Activated CD8-positive, alpha-beta memory T cell treated with anti-CD3 and anti-CD28 coated beads, Interleukin-2, amount 50 U/mL, for 24 hours (primary cell): ENCODE data around the gene FAF1.
"Not testable (repeated sequence)": the region's sequence is repeated elsewhere in the genome, so short reads cannot be mapped to it uniquely, and the experiment has no call there.

Experiments used
- DNase-seq: peaks from one replicate; pipeline ENCODE4 v3.0.0-alpha.2; 2020; ENCODE audit errors: extremely low read depth

FAF1 gene

DNA sequence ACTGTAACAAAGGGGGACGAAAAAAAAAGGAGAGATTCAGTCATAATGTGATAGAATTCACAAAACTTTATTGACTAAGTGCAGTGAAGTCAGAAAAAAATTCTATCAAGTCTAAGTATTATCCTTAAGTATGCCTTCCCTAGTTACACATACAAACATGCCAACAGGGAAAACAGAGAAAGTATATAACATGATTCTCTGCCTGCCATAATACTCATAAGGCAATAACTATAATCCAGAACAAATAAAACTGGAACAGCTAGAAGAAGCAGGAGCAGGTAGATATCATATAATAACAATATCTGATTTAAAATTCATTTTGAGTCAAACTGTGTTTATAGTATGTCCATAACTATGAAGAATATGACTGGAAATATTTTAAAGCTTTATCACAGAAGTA, 184.3 kb downstream of the FAF1 start:
- no peak for DNase-seq

DNA sequence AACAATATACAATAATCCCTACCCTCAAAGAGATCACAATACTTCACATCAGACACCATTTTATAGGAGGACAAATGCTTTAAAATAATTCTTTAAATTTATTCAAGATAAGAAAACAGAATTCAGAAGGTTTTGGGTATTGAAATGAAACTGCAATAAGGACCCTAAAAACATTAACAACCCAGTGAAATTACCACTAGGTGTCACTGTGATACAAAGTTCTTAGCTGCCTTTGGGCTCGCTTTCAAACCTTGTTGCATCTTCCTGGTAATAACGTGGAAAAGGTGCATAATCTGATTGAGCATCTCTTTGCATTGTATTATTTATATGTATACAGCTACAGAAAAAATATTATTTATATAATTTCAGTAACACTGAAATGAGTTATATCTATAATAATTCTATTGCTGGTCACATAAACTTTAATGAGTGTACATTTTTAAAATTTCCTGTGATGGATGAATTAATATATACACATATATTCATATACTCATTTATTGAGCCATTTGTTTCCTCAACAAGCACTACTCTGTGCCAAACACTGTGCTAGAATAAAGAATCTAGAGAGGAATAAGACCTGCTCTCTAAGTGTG, 185.2 kb downstream of the FAF1 start:
- DNase-seq = no peak

DNA sequence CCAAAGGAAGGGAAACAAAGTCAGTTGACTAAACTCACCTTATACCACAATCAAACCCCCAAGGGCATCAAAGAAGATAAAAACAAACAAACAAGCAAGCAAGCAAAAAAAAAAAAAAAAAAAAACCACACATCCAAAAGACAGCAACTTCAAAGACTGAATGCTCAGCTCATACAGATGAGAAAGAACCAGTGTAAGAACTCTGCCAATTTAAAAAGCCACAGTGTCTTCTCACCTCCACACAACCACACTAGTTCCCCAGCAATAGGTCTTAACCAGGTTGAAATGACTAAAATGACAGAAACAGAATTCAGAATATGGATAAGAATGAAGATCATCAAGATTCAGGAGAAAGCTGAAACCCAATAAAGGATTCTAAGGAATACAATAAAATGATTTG, 193.4 kb downstream of the FAF1 start:
- DNase-seq = no peak

DNA sequence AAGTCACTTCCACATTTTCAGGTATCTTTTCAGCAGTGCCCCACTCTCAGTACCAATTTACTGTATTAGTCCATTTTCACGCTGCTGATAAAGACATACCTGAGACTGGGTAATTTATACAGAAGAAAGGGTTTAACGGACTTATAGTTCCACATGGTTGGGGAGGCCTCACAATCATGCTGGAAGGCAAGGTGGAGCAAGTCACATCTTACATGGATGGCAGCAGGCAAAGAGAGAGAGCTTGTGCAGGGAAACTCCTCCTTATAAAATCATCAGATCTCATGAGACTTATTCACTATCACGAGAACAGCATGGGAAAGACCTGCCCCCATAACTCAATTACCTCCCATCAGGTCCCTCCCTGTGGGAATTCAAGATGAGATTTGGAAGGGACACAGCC, 203.5 kb downstream of the FAF1 start:
- DNase-seq = not testable (repeated sequence)

DNA sequence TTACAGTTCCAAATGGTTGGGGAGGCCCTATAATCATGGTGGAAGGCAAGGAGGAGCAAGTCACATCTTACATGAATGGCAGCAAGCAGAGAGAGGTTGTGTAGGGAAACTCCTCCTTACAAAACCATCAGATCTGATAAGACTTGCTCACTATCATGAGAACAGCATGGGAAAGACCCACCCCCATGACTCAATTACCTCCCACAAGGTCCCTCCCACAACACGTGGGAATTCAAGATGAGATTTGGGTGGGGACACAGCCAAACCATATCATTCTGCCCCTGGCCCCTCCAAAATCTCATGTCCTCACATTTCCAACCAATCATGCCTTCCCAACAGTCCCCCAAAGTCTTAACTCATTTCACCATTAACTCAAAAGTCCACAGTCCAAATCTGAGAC, 205.3 kb downstream of the FAF1 start:
- not testable (repeated sequence) for DNase-seq

DNA sequence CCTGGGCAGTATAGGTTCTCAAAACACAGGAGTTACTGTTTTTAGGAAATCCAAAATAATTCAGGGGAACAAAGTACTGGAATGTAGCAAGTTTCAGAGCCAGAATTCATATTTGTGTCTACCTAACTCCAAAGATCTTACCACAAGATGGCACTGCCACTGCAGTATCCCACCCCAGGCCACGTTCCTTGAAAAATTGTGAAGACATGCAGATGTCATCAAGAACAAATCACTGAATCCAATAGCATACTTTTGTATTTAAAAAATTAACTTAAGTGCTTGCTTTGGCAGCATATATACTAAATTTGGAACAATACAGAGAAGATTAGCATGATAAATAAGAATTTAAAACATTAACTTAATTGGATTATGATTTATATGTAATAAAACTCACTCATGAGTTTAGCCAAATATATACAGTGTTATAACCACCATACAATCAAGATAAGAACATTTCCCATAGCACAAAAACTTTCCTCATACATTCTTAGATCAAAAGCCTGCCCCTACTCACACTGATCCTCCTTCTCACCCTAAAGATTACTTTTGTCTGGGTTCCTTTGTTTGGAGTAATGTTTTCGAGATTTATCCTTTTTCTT, 209.9 kb downstream of the FAF1 start:
- no peak for DNase-seq

DNA sequence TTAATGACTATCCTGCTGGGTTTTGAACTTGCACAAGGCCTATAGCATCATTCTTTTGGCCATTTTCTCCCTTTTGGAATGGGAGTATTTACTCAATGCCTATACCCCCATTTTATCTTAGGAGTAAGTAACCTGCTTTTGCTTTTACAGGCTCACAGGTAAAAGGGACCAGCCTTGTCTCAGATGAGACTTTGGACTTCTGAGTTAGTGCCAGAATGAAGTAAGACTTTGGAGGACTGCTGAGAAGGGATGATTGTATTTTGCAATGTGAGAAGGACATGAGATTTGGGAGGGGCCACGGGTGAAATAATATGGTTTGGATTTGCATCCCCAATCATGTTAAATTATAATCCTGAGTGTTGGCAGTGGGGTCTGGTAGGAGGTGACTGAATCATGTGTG, 212.7 kb downstream of the FAF1 start:
- DNase-seq = no peak

DNA sequence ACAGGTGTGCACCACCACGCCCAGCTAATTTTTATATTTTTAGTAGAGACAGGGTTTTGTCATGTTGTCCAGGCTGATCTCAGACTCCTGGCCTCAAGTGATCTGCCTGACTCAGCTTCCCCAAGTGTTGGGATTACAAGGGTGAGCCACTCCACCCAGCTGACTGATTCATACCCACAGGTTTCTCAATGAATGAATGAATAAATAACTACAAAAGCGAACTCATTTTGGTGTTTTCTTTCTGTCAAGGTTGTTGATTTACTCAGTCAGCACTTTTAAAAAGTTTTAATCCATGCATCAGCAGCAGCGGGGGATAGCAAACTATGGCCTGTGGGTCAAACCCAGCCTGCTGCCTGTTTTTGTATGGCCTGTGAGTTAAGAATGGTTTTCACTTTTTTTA, 217.5 kb downstream of the FAF1 start:
- DNase-seq = no peak

DNA sequence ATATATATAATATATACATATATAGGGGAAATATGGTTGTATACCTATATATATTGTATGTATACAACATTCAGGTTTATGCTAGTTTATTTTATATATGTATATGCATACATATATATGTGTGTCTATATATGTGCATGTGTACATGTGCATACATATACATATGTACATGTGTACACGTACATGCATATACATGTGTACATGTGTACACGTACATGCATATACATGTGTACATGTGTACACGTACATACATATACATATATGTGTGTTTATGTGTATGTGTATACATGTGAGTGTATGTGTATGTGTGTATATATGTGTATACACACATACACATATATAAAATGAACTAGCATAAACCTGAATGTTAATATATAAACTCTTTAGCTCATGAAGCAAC, 220.9 kb downstream of the FAF1 start:
- DNase-seq = no peak

DNA sequence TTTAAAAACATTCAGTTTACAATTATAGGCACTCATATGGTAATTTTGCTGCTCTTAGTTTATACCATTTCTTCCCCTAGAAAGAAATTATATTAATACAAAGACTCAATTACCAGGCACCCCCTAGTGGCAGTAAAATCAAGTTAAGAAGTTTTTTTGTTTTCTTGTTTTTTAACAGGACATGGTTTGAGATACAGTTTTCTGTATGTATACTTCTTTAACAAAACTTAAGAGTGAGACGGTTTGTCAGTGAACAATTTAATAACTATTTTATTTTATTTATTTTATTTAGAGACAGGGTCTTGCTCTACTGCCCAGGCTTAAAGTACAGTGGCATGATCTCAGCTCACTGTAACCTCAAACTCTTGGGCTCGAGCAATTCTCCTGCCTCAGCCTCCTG, 224.6 kb downstream of the FAF1 start:
- no peak for DNase-seq

DNA sequence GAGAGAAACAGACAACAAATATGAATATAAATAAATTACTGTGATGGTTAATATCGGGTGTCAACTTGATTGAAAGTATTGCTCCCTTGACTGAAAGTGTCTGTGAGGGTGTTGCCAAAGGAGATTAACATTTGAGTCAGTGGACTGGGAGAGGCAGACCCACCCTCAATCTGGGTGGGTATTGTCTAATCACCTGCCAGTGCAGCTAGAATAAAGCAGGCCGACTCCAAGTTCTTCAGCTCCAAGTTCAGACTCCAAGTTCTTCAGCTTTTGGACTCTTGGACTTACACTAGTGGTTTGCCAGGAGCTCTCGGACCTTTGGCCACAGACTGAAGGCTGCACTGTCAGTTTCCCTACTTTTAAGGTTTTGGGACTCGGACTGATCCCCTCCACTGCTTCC, 232.5 kb downstream of the FAF1 start:
- DNase-seq = not testable (repeated sequence)

DNA sequence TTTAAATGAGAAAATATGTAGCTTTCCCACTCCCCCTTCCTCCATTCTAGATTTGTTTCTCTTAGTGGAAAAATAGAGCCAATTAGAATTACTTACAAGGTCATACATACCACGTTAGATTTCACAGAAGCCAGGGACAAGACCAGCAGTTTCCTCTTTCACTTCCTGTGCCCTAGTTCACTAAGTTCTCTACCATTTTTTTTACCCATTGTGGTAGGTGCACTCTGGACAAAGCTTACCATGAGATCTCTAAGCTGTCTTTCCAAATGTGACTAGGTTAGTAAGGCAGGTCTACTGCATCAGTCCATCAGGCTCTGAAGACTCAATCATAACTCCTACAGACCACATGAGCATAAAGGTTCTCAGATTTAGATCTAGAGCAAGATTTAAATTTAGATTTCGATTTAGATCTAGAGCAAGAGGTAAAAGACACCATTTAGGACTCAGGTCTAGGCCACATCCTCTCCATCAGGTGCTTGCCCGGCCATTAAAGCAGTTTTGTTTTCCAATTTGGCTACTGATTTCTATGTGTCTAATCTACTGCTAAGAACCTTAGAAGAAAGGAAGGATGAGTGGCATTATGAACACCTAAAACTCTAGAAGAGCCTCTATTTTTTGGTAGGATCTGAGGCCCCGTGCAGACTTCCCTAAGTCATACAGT, 235.3 kb downstream of the FAF1 start:
- DNase-seq = no peak

DNA sequence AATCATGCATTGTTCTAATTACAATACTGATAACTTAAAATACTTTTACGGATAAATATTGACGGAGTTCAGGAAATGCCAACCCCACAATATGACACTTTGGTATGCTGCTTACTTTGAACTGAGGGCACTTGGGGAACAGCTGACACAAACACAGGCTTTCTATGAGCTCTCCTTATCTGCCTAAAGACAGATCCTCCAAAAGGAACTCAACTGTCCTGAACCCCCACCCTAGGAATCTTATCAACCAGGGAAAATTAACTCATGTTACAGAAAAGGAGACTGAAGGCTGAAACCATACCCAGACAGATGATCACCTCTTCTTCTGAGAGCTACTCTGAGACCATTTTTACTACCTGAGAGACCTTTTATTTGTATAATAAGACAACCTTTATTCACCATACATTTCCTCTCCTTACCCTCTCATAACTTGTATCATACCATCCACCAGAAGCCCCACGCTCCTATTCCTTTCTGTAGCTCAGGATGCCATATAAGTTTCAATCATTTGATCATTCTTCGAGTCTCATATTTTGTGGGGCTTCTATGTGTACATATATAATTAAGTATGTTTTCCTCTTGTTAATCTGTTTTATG, 239.5 kb downstream of the FAF1 start:
- DNase-seq = no peak

DNA sequence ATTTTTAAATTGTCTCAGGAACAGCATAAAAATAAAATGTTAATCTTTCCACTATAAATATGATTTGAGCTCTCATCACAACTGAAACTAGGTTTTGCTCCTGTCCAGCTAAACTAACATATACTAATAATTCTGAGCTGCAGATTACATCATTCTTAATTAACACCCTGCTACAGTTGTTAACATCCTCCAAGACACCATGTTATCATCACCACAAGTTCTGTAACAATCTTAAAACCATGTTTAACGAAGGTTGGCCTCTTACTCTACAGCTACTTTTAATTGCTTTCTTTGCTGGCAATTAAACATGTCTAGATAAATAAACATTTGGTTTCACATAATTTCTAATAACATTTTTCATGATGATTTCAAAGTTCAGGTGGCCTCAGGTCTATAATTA, 240.9 kb downstream of the FAF1 start:
- no peak for DNase-seq

DNA sequence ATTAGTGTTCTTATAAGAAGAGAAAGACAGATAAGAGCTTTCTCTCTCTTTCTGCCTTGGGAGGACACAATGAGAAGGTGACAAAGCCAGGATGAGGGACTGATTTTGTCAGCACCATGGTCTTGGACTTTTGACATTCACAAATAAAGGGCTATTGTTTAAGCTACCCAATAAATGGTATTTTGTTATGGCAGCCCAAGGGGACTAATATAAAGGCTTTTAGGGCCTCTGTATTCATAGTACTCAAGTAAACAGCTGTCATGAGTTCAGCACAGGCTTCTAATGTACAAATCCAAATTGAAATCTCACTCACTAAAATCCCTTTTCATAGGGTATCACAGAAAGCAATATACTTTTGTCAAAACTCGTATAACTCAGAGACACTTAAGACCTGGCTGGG, 242.7 kb downstream of the FAF1 start:
- no peak for DNase-seq

DNA sequence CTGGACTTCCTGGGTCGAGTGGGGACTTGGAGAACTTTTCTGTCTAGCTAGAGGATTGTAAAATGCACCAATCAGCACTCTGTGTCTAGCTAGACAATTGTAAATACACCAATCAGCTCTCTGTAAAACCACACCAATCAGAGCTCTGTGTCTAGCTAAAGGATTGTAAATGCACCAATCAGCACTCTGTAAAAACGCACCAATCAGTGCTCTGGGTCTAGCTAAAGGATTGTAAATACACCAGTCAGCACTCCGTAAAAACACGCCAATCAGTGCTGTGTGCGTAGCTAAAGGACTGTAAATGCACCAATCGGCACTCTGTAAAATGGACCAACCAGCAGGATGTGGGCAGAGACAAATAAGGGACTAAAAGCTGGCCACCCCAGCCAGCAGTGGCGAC, 243.6 kb downstream of the FAF1 start:
- not testable (repeated sequence) for DNase-seq

DNA sequence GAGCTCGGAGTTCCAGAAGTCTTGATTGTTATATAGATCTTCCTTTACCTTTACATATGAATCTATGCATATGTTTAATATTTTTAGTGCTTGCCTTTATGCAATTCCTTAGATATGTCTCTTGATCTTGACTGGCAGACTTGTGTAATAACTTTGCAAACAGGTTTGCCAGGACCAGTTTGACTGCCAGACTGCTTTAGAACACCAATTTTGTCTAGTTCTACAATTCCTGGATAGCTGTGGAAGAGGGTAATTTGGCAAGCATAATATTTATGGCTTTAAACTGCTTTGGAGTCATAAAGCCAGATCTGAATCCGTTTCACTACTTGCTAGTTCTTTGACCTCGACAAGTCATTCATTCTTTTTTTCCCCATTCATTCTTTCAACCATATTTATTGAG, 250.0 kb downstream of the FAF1 start:
- DNase-seq = no peak

DNA sequence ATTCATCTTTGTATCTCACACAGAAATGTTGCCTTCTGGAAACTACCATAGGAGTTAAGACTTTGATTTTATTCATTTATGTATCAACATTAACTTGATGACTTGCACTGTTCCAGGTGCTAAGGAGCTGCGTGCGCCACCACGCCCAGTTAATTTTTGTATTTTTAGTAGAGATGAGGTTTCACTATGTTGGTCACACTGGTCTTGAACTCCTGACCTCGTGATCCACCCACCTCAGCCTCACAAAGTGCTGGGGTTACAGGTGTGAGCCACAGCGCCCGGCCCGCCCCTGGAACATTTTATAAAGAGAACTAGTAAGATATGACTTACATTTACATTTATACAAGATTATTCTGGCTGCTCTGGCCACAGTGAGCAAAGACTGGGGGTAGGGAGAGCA, 252.2 kb downstream of the FAF1 start:
- no peak for DNase-seq

DNA sequence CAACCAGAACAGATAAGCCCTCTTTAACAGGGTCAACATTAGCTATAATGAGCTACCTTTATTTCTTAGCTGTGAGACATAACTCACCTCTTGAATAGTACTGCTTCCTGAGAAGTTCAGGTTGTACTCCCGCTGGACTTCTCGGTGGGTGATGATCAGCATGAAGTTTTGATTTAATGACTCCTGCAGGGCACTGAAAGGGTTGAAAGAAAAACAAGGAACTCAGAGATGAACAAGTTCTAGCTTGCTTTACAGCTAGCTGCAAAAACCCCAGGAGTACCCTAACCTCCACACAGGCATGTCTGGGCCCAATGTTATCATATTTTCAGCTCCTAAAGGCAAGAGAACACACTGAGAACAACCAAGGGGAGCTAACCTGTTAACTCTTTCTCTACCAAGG, 254.4 kb downstream of the FAF1 start:
- DNase-seq = no peak

DNA sequence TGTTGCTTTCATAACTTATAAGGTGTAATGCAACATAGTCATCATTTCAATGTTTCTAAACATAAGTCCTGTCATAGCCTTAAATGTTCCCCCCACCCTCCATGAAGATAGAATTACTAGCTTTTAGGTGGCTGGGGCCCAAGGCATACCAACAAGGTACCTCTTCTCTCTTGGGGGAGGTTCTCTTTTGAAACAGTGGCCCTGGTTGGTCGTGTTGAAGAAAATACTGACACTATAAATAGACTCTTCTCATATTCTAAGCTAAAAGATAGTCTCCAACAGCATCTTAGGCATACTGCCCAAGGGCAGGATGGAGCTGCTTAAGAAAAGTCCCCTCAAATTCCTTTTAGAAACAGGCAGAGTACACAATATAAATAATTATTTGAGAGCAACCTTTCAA, 255.0 kb downstream of the FAF1 start:
- DNase-seq = no peak

DNA sequence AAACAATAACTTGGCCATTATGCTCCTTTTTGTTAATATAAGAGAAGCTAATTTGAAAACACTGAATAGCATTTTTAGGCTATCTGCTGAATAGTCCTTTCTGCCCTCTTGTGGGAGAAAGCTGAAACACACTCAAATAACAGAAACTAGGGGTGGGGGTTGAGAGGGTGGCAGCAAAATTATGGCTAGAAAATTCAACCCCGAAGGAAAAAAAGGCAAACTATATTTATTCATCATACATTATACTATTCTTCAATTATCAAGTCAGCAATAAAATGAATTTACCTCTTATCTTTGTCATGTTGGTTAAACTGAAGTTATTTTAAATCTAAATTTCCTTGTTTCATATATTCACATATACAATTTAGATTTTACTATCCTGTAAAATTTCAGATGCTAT, 255.9 kb downstream of the FAF1 start:
- no peak for DNase-seq

DNA sequence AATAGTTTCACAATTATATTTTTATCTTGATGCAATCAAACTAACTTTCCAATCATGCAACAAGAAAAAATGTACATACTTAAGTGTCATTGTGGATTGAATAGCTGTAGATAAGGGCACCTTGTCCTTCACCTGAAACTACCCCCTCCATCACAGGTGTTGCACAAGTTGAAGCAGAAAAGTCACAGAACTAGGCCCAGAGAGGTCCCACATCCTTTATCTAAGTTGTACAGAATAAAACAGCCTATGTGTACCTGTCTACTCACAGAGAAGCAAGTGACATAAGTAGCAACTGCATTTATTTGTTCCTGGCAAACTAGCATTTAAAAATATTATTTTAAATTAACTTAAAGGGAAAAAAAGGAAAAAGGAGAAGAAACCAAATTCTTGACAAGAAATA, 256.8 kb downstream of the FAF1 start:
- DNase-seq = no peak

DNA sequence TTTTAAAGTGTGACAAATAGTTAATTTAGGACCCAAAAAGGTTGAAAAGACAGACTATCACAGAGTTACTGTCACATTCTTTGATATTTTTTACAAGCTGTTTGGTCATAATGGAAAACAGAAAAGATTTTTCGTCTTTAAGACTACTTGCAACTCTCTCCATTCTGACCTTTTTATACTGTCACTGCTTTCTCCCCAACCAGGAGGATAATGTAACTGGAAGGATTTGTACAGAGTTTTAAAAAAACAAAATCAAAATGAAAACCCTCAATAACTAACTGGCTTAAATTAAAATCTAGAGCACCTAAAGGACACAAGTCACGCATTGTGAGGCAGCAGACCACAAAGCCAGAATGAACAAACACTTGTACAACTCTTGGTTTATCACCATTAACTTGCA, 257.7 kb downstream of the FAF1 start:
- DNase-seq = no peak
